Measurements from ENCODE around the gene EVC.

Gene EVC

DNA sequence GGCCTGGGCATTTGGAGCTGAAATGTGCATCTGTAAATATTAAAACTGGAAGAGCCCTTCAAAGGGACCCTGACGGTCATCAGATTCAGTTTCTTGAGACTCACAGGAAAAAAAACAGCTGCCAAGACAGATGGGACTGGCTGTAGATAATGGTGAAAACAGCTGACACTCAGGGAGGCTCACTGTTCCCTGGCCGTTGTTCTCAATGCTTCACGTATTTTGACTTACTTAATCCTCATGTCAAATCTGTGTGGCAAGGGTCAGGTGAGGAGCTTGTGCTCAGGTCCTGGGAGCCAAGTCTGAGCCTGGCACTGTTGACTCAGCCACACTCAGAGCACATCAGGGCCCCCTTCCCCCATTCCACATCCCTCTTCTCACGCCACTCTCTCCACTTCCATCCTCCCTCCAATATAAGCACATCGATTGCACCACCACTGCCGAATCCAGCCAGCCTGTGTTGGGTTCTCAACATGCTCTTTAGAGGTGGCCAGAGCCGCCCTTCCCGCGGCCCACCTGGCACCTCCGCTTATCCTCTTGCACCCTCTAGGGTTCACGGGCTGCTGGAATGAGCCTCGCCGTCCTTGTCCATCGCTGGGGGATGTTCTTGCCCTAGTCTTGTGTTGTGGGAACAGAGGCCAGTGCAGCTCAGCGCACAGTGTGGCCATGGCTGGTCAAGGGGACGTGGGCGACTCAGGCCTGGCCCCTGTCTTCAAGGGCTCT, 40.1 kb downstream of the EVC start:
- H3K4me1 Mint-ChIP-seq (ENCODE audit: low read depth), result no peaks in the 10 kb centered on the region
- H3K27ac Mint-ChIP-seq, result no peak overlapping the region
- H3K4me3 Mint-ChIP-seq, result no peak overlapping the region
- DNase-seq (ENCODE audit: low spot score), result no peak
- H3K36me3 Mint-ChIP-seq (ENCODE audit: low read depth), result no peaks in the 10 kb centered on the region
- no peaks in the 10 kb centered on the region for H3K9me3 Mint-ChIP-seq
- no peaks in the 10 kb centered on the region for H3K27me3 Mint-ChIP-seq (ENCODE audit: low read depth)

DNA sequence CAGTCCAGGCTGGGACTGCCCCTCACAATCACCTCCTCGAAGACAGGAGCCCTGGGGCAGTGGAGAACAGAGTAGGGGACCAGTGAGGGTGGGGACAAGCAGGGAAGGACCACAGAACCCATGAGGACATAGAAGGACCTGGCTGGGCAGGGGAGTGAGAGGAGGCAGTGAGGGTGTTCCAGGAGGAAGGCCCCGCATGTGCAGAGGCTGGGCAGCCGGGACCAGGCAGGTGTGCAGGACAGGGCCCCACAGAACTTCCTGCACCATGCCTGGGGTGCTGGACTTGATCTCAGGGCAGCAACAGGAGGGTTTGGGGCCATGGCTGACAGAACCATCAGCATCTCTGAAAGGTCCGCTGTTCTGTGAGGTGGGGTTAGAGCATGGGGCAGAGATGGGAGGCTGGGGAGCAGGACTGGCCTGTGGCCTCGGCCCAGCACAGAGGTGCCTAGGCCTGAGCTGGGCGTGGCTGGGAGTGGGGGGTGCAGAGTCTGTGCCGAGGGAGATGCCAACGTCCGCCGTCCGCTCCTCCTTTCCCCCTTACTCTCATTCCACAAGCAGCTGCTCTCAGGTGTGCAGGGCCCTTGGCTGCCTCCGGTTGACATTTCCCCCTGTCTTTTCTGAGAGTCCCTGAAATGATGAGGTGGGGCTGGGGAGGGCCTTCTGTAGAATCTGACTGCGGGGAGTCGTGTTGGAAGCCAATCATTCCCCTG, 40.8 kb downstream of the EVC start:
- Mint-ChIP-seq H3K27me3 (ENCODE audit: low read depth) (no peaks in the 10 kb centered on the region), H3K36me3 (ENCODE audit: low read depth) (no peaks in the 10 kb centered on the region), H3K9me3 (no peaks in the 10 kb centered on the region), H3K27ac (no peak overlapping the region), H3K4me1 (ENCODE audit: low read depth) (no peaks in the 10 kb centered on the region), H3K4me3 (no peak overlapping the region)
- no peak for DNase-seq (ENCODE audit: low spot score)

DNA sequence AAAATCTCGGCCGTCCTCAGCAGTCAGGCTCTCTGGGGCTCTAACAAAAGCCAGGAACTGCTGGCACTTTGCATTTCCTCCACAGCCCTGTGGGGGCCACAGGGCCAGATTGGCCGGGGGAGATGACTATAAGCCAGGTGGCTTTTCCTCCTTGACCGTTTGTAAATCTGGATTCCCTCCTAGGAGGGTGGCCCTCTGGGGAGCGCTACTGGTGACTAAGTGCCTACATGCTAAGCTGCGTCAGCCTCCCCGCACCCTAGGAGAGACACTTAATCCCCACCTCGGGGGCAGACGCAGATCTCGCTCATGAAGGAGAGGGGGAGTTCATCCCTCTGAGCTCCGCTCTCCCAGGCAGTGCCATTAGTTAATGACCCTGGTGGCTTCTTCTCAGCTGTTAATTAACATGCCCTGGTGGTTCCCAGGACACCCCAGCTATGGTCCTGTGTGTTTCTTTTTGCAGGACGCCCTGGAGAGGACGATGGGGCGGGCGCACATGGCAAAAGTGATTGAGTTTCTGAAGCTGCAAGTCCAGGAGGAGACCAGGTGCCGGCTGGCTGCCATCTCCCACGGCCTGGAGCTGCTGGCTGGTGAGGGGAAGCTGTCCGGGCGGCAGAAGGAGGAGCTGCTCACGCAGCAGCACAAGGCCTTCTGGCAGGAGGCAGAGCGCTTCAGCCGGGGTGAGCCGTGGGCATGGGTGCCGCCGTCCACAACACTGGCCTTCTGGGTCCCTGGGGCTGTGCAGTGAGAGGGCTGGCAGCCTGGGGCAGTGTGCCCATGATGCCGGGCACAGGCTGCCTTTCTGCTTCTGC, 41.6 kb downstream of the EVC start:
- H3K36me3 Mint-ChIP-seq (ENCODE audit: low read depth), result no peaks in the 10 kb centered on the region
- no peaks in the 10 kb centered on the region for H3K27me3 Mint-ChIP-seq (ENCODE audit: low read depth)
- DNase-seq (ENCODE audit: low spot score), result no peak

DNA sequence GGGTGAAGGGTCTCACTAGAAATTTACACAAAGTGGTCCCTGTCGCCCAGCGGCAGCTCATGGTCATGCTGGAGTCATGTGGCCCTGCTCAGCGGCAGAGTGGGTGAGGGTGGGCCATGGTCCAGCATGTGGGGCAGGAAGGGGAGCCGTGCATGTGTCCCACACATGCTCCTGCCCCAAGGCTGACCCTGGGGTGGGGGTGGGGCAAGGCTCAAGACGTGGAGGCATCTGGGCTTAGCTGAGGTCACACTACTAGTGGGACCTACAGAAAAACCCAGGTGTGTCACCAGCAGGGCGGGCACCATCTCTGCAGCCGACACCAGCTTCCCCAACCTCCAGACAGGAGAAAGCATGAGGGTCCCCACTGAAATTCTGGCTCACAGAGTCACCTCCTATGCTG, 42.4 kb downstream of the EVC start:
- H3K36me3 Mint-ChIP-seq (ENCODE audit: low read depth), result no peaks in the 10 kb centered on the region
- H3K4me3 Mint-ChIP-seq, result no peak overlapping the region
- DNase-seq (ENCODE audit: low spot score), result no peak

More for the DNA sequence above, 41.6 kb downstream of the EVC start:
- Mint-ChIP-seq H3K9me3 (no peaks in the 10 kb centered on the region), H3K4me3 (no peak overlapping the region), H3K4me1 (ENCODE audit: low read depth) (no peaks in the 10 kb centered on the region), H3K27ac (no peak overlapping the region)

DNA sequence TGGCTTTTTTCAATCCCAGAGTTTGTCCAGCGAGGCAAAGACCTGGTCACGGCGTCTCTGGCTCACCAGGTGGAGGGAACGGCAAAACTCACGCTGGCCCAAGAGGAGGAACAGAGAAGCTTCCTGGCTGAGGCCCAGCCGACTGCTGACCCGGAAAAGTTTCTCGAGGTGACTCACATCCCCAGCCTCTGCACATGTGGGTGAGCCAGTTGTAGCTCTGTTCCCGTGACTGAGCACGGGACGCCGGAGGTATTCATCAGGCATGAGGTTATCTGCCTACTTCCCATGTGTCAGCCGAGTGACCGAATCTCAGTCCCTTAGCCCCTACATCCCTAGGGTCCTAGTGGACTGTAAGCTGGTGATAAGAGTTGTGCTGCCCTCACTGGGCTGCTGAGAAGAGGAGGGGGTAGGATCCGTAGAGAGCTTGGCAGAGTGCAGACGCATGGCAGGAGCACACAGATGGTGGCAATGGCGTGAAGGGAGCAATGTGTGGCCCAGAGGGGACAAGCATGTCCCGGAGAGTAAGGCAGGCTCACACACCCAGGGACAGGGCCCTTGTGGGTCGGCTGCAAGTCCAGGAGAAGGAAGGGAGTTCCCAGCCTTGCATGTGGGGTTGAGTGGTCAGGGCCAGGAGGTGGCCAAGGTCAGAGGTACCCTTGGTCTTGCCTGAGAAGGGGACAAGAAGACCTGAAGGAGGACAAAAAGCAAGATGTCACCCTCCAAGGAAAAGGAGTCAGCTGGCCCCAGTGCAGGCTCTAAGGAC, 42.9 kb downstream of the EVC start:
- no peaks in the 10 kb centered on the region for H3K36me3 Mint-ChIP-seq (ENCODE audit: low read depth)
- H3K27ac Mint-ChIP-seq, result no peak overlapping the region
- DNase-seq (ENCODE audit: low spot score), result no peak
- peaks cover 3% of the 10 kb centered on the region for H3K4me1 Mint-ChIP-seq (ENCODE audit: low read depth)
- no peaks in the 10 kb centered on the region for H3K27me3 Mint-ChIP-seq (ENCODE audit: low read depth)
- no peak overlapping the region for H3K4me3 Mint-ChIP-seq
- H3K9me3 Mint-ChIP-seq, result peaks cover 4% of the 10 kb centered on the region

More for the DNA sequence above, 42.4 kb downstream of the EVC start:
- no peaks in the 10 kb centered on the region for H3K27me3 Mint-ChIP-seq (ENCODE audit: low read depth)
- no peaks in the 10 kb centered on the region for H3K4me1 Mint-ChIP-seq (ENCODE audit: low read depth)
- no peak overlapping the region for H3K27ac Mint-ChIP-seq
- H3K9me3 Mint-ChIP-seq, result no peaks in the 10 kb centered on the region

DNA sequence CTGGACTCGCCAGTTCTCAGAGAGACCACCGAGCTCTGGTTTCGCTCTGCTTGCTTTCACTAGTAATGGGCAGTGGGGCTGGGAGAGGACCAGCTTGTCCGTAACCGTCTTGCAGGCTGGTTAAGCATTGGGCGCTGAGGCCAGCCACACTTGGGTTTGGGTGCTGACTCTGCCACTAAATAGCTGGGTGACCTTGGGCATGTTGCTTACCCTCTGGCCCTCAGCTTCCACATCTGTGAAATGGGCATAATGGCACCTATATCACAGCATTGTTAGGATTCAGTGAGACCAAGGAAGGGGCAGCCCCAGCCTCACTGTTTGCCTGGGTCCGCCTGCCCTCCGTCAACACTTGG, 43.5 kb downstream of the EVC start:
- Mint-ChIP-seq H3K4me3 (no peak overlapping the region), H3K9me3 (peaks cover 4% of the 10 kb centered on the region), H3K27ac (no peak overlapping the region), H3K27me3 (ENCODE audit: low read depth) (no peaks in the 10 kb centered on the region), H3K36me3 (ENCODE audit: low read depth) (no peaks in the 10 kb centered on the region), H3K4me1 (ENCODE audit: low read depth) (peaks cover 3% of the 10 kb centered on the region)
- DNase-seq (ENCODE audit: low spot score), result no peak

DNA sequence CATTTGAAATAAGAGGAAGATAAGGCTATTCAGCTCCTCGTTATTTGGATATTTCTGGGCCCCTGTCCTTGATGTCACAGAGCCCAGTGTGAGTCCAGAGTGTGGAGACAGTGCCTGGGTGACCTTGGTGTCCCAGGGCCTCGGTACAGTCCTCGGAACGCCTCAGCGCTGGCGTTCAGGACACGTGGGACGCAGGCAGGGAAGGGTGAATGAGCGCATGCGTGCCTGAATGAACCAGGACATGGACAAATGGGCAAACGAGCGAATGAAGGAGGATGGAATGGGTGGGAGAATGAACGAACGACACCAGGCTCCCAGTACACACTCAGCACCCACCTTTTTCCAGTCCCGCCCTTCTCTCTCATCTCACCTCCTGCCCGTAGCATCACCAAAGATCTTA, 44.2 kb downstream of the EVC start:
- Mint-ChIP-seq H3K36me3 (ENCODE audit: low read depth) (no peaks in the 10 kb centered on the region), H3K9me3 (peaks cover 4% of the 10 kb centered on the region), H3K4me3 (no peak overlapping the region), H3K4me1 (ENCODE audit: low read depth) (peaks cover 3% of the 10 kb centered on the region), H3K27ac (no peak overlapping the region), H3K27me3 (ENCODE audit: low read depth) (no peaks in the 10 kb centered on the region)
- no peak for DNase-seq (ENCODE audit: low spot score)

DNA sequence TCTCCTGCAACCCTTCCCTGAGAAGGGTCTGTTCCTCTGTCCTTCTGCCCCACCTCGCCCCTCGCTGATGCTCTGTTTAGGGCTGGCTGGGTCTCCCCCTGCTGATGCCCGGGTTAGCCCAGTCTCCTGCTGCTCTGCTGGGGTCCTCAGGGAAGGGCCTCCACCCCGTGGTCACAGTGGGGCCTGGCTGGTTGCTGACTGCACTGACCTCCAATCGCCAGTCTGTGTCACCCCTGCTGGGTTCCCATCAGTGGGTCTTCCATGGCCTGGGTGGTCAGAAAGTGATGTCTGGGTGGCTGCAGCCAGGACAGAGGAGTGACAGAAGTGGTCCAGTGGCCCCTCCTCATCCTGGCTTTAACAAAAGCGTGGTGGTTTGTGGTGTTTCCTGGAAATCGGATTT, 44.7 kb downstream of the EVC start:
- no peaks in the 10 kb centered on the region for H3K36me3 Mint-ChIP-seq (ENCODE audit: low read depth)
- no peaks in the 10 kb centered on the region for H3K27me3 Mint-ChIP-seq (ENCODE audit: low read depth)
- DNase-seq (ENCODE audit: low spot score), result no peak
- peaks cover 3% of the 10 kb centered on the region for H3K4me1 Mint-ChIP-seq (ENCODE audit: low read depth)
- H3K27ac Mint-ChIP-seq, result no peak overlapping the region
- H3K9me3 Mint-ChIP-seq, result peaks cover 4% of the 10 kb centered on the region
- no peak overlapping the region for H3K4me3 Mint-ChIP-seq

DNA sequence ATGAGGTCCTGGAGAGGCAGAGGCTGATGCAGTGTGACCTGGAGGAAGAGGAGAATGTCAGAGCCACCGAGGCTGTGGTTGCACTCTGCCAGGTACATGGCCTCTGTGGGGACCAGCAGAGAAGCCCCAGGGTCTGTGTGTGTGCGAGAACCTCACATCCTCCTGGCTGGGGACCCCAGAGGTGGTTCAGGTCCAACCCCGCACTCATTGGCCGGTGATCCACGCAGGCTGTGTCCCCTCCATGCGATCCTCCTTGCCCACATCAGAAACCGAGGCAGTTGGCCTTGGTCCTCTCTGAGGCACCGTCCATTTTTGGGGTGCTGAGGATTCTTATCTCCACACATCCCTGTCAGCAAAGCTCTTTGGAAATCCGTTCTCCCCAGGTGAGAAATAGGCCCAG, 45.3 kb downstream of the EVC start:
- Mint-ChIP-seq H3K27ac (no peak overlapping the region), H3K27me3 (ENCODE audit: low read depth) (no peaks in the 10 kb centered on the region), H3K4me3 (no peak overlapping the region), H3K9me3 (peaks cover 4% of the 10 kb centered on the region), H3K4me1 (ENCODE audit: low read depth) (peaks cover 3% of the 10 kb centered on the region), H3K36me3 (ENCODE audit: low read depth) (no peaks in the 10 kb centered on the region)
- DNase-seq (ENCODE audit: low spot score), result no peak

DNA sequence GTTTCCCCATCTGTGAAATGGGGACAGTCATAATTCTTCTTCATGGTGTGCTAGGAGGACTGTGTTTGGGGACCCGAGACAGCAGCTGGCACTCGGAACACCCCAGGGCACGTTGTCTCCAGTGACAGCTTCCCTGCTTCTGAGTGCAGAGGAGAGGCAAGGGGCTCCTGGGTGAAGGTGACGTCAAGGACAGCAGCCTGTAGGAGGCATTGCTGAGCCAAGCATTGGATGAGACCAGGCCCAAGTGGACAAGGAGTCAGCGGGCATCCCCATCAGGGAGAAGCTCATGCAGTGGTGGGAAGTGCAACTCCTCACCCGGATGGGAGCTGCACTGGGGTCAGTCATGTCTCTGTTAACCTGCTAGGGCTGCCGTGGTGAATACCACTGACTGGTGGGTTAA, 46.1 kb downstream of the EVC start:
- peaks cover 3% of the 10 kb centered on the region for H3K4me1 Mint-ChIP-seq (ENCODE audit: low read depth)
- peaks cover 4% of the 10 kb centered on the region for H3K9me3 Mint-ChIP-seq
- H3K27ac Mint-ChIP-seq, result no peak overlapping the region
- H3K4me3 Mint-ChIP-seq, result no peak overlapping the region
- H3K27me3 Mint-ChIP-seq (ENCODE audit: low read depth), result no peaks in the 10 kb centered on the region
- DNase-seq (ENCODE audit: low spot score), result no peak
- H3K36me3 Mint-ChIP-seq (ENCODE audit: low read depth), result no peaks in the 10 kb centered on the region

DNA sequence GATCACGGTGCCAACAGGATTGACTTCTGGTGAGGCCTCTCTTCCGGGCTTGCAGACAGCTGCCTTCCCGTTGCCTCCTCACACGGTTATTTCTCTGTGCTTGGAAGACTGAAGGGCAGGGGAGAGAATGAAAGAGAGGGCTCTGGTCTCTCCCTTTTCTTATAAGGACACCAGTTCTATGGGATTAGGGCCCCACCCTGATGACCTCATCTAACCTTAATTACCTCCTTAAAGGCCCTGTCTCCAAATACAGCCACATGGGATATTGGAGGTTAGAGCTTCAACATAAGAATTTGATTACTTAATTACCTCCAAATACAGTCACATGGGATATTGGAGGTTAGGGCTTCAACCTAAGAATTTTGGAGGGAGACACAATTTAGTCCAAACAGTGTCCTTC, 46.5 kb downstream of the EVC start:
- Mint-ChIP-seq H3K27me3 (ENCODE audit: low read depth) (no peaks in the 10 kb centered on the region), H3K9me3 (peaks cover 4% of the 10 kb centered on the region), H3K4me1 (ENCODE audit: low read depth) (peaks cover 3% of the 10 kb centered on the region), H3K27ac (no peak overlapping the region), H3K4me3 (no peak overlapping the region), H3K36me3 (ENCODE audit: low read depth) (no peaks in the 10 kb centered on the region)
- DNase-seq (ENCODE audit: low spot score), result no peak

DNA sequence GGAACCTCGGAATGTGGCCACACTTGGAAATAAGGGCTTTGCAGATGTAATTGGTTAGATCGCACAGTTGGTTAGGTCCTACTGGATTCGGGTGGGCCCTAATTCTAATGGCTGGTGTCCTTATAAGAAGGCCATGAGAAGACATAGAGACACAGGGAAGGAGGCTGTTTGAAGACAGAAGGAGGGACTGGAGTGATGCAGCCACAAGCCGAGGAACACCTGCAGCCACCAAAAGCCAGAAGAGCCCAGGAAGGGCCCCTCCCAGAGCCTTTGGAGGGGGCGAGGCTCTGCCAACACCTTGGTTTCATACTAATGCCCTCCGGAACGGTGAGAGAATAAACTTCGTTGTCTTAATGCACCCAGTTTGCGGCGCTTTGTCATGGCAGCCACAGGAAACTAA, 47.0 kb downstream of the EVC start:
- Mint-ChIP-seq H3K9me3 (peaks cover 4% of the 10 kb centered on the region), H3K4me1 (ENCODE audit: low read depth) (peaks cover 3% of the 10 kb centered on the region), H3K27ac (no peak overlapping the region), H3K4me3 (no peak overlapping the region), H3K27me3 (ENCODE audit: low read depth) (no peaks in the 10 kb centered on the region), H3K36me3 (ENCODE audit: low read depth) (no peaks in the 10 kb centered on the region)
- no peak for DNase-seq (ENCODE audit: low spot score)

DNA sequence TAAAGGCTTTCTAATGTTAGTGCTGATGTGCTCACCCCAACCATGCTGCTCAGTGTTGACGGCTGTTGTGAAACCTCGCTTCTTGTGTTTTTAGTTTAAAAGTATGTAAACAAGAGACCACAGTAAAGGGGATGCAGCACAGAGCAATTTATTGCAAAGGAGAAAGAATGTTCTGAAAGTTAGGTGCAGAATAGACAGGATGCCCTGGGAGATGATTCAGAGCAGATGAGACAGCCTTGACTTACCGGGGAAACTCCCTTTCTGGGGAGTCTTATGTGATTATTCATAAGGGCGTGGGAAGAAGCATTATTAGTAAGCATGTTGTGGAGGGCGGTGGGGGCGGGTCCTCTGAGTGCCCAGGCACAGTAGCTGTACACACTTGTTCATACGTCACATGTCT, 47.7 kb downstream of the EVC start:
- DNase-seq (ENCODE audit: low spot score), result peak; percentile 23
- no peaks in the 10 kb centered on the region for H3K36me3 Mint-ChIP-seq (ENCODE audit: low read depth)
- no peak overlapping the region for H3K27ac Mint-ChIP-seq

More for the DNA sequence above, 47.7 kb downstream of the EVC start:
- no peaks in the 10 kb centered on the region for H3K27me3 Mint-ChIP-seq (ENCODE audit: low read depth)
- peaks cover 4% of the 10 kb centered on the region for H3K9me3 Mint-ChIP-seq
- H3K4me1 Mint-ChIP-seq (ENCODE audit: low read depth), result peaks cover 3% of the 10 kb centered on the region
- no peak overlapping the region for H3K4me3 Mint-ChIP-seq
